DND-41 (cell line): ENCODE data around the gene MTARC1.

Source experiments
- ATAC-seq: fragments of 200-7000 bp; cut with Tn5 transposase; 3 replicates; pipeline ENCODE4 v1.9.1; 2021; ENCODE audit warnings: low read depth; ENCODE audit not compliant: insufficient read depth
- DNase-seq: peaks from one replicate; pipeline ENCODE4 v3.0.0-alpha.2; 2020
- H2AFZ ChIP-seq: 2 replicates; pipeline ENCODE4 v1.6.0; 2012; ENCODE audit warnings: low read depth, low read length
- H3K27ac ChIP-seq: 2 replicates; pipeline ENCODE4 v1.5.1; 2012; ENCODE audit warnings: low read length, inconsistent platforms
- H3K27me3 ChIP-seq: fragments of 200-600 bp; sonication (generic); 2 replicates; pipeline ENCODE4 v1.6.0; 2012; ENCODE audit warnings: low read length, mild to moderate bottlenecking, inconsistent platforms; ENCODE audit not compliant: insufficient read depth, poor library complexity
- H3K36me3 ChIP-seq: 2 replicates; pipeline ENCODE4 v1.5.1; 2012; ENCODE audit warnings: low read length, inconsistent platforms; ENCODE audit not compliant: insufficient read depth
- H3K4me1 ChIP-seq: 2 replicates; pipeline ENCODE4 v1.5.1; 2012; ENCODE audit warnings: mild to moderate bottlenecking, low read length; ENCODE audit not compliant: insufficient read depth
- H3K4me2 ChIP-seq: 2 replicates; pipeline ENCODE4 v1.6.0; 2012; ENCODE audit warnings: mild to moderate bottlenecking, moderate library complexity, low read length, inconsistent platforms; ENCODE audit not compliant: insufficient read depth
- H3K4me3 ChIP-seq, 2 experiments: fragments of 200-600 bp in 1 of 2; shearing (Covaris generic) in 1 of 2; 2 replicates each; pipeline ENCODE4 v1.5.1; 2012 to 2016; ENCODE audit warnings: inconsistent platforms in 2 of 2, low read length in 2 of 2, mild to moderate bottlenecking in 2 of 2, low read depth in 1 of 2, moderate library complexity in 1 of 2
- H3K79me2 ChIP-seq: 2 replicates; pipeline ENCODE4 v1.6.0; 2012; ENCODE audit warnings: low read length, inconsistent platforms; ENCODE audit not compliant: insufficient read depth
- H3K9ac ChIP-seq: 2 replicates; pipeline ENCODE4 v1.6.0; 2012; ENCODE audit warnings: low read depth, mild to moderate bottlenecking, inconsistent platforms, low read length, moderate library complexity
- H3K9me3 ChIP-seq: 2 replicates; pipeline ENCODE4 v1.5.1; 2012; ENCODE audit warnings: low read length, moderate library complexity, mild to moderate bottlenecking, inconsistent platforms; ENCODE audit not compliant: insufficient read depth, severe bottlenecking
- H4K20me1 ChIP-seq: 2 replicates; pipeline ENCODE4 v1.6.0; 2012; ENCODE audit warnings: low read length; ENCODE audit not compliant: insufficient read depth
- EZH2 ChIP-seq: IDR thresholded peaks from 3 replicates; pipeline ENCODE4 v1.6.1; 2012; ENCODE audit warnings: borderline replicate concordance, low read depth, mild to moderate bottlenecking, moderate library complexity, low read length, inconsistent platforms; ENCODE audit not compliant: severe bottlenecking
- TF ChIP-seq, protein P1 (sequence below): IDR thresholded peaks from 2 replicates; pipeline ENCODE4 v1.5.1; 2012; ENCODE audit warnings: borderline replicate concordance, low read length, moderate library complexity, mild to moderate bottlenecking; ENCODE audit not compliant: poor library complexity, severe bottlenecking; ENCODE audit errors: extremely low read depth

MTARC1 gene

DNA sequence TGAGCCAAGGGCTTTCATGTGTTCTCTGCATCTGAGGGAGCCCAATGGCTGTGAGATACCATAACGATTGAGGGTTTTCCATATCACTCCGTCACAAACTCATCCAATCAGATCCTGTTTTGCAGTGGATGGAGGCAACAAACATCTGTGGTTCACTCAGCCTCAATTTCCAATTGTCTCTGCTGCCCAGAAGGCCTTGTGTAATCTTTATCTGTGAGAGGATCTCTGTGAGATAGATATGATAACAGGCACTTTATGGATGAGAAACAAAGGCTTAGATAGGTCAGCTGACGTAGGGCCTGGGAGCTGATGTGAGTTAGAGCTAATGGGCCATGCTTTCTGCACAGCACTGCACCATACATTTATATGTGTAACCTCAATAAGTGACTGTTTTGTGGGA lies 3.3 kb upstream of the MTARC1 start:
- Histone ChIP-seq H3K36me3 (no peaks in the 10 kb centered on the region), H3K9ac (no peak overlapping the region), H3K9me3 (no peaks in the 10 kb centered on the region), H3K27me3 (no peaks in the 10 kb centered on the region), H3K4me2 (no peak overlapping the region), H2AFZ (no peak overlapping the region), H3K4me1 (no peaks in the 10 kb centered on the region), H4K20me1 (no peaks in the 10 kb centered on the region), H3K4me3 (no peak overlapping the region), H3K27ac (no peak overlapping the region), H3K79me2 (no peaks in the 10 kb centered on the region)
- TF ChIP-seq, protein P1, sequence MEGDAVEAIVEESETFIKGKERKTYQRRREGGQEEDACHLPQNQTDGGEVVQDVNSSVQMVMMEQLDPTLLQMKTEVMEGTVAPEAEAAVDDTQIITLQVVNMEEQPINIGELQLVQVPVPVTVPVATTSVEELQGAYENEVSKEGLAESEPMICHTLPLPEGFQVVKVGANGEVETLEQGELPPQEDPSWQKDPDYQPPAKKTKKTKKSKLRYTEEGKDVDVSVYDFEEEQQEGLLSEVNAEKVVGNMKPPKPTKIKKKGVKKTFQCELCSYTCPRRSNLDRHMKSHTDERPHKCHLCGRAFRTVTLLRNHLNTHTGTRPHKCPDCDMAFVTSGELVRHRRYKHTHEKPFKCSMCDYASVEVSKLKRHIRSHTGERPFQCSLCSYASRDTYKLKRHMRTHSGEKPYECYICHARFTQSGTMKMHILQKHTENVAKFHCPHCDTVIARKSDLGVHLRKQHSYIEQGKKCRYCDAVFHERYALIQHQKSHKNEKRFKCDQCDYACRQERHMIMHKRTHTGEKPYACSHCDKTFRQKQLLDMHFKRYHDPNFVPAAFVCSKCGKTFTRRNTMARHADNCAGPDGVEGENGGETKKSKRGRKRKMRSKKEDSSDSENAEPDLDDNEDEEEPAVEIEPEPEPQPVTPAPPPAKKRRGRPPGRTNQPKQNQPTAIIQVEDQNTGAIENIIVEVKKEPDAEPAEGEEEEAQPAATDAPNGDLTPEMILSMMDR = no peak
- no peak for TF ChIP-seq EZH2
- ATAC-seq (no peak), DNase-seq (no peak)

DNA sequence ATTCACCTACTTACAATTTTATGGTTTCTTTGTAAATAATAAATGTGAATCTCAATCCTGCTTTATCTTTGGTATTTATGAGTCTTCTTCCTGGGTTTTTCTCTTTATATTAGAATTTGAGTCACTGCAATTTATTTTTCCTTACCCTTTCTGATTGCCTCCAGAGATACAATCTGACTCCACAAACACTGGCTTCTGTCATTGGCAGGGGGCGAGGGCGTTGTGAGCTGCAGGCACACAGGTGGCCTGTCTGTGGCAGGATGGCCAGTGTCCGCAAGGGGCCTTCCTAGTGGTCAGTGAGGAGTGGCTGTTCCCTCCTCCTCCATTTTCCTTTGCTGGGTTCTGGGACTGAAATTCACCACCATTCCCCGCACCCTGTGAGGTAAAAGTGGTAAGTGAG lies 2.0 kb upstream of the MTARC1 start:
- ATAC-seq (no peak), DNase-seq (no peak)
- Histone ChIP-seq H3K9me3 (no peaks in the 10 kb centered on the region), H3K4me2 (no peak overlapping the region), H3K36me3 (no peaks in the 10 kb centered on the region), H3K4me3 (no peak overlapping the region), H3K79me2 (no peaks in the 10 kb centered on the region), H3K9ac (no peak overlapping the region), H3K27me3 (no peaks in the 10 kb centered on the region), H3K27ac (no peak overlapping the region), H3K4me1 (no peaks in the 10 kb centered on the region), H2AFZ (no peak overlapping the region), H4K20me1 (no peaks in the 10 kb centered on the region)
- TF ChIP-seq EZH2 = no peak
- TF ChIP-seq, protein P1 = no peak

DNA sequence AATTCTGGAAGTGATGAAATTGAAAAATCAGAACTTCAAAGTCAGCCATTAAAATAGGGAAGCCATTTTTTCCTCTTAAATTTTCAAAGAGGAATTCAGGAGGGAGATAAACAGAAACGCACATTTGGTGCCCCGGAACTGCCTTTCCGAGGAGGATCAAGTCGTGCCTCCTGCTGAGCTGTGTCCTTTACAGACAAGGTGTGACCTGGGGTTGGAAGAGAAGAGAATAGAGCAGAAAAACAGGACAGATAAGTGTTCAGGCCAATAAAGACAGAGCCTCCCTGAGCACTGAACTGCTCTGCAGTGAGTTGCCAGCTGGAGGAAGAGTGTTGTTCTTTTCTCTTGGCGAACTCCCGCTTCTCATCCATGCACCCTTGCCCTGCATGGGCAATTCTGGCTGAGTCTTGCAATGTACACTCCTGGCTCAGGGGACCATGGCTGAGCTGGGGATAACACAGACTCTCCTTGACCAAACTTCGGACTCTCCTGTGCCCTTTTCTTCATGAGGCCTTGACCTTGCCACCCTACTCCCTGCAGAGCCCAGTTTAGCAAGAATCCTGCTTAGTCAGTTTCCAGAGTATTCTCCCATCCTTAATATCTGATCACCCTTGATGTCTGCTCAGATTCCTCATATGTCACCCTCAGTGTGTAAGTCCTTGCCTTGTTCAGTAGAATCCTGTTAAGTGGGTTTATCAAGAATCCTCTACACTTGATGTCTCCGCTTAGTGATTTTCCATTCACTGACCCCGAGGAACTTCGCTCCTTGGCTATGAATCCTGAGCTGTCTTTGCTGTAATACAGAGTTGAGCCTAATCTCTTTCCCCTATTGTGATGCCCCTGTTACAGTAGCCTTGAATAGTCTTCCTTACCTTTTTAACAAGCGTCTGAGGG lies 1.3 kb upstream of the MTARC1 start:
- no peaks in the 10 kb centered on the region for H3K79me2 ChIP-seq
- DNase-seq (no peak), ATAC-seq (no peak)
- no peak overlapping the region for H3K27ac ChIP-seq
- H3K4me3 ChIP-seq = no peak overlapping the region
- TF ChIP-seq, protein P1 = no peak
- TF ChIP-seq EZH2 = no peak
- H3K27me3 ChIP-seq = no peaks in the 10 kb centered on the region
- H4K20me1 ChIP-seq = no peaks in the 10 kb centered on the region
- H2AFZ ChIP-seq = no peak overlapping the region
- H3K9ac ChIP-seq = no peak overlapping the region
- H3K4me2 ChIP-seq = no peak overlapping the region
- H3K9me3 ChIP-seq = no peaks in the 10 kb centered on the region
- H3K36me3 ChIP-seq = no peaks in the 10 kb centered on the region
- no peaks in the 10 kb centered on the region for H3K4me1 ChIP-seq

DNA sequence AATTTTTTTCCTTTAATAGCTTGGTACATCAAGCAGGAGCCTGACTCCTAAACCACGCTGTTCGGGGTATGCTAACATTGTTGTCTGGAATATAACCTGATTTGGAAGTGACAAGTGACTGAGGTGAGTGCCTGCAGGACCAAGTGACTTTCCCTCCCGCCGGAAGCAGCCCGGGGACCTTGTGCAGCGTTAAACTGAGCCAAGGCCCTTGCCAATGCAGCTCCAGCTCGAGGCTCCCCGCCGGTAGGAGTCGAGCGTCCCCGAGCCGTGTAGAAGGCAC lies 716 bp upstream of the MTARC1 start:
- Histone ChIP-seq H3K36me3 (no peaks in the 10 kb centered on the region), H3K27me3 (no peaks in the 10 kb centered on the region), H3K27ac (no peak overlapping the region), H3K4me3 (no peak overlapping the region), H4K20me1 (no peaks in the 10 kb centered on the region), H3K4me2 (no peak overlapping the region), H3K79me2 (no peaks in the 10 kb centered on the region), H3K9ac (no peak overlapping the region), H3K9me3 (no peaks in the 10 kb centered on the region), H2AFZ (no peak overlapping the region), H3K4me1 (no peaks in the 10 kb centered on the region)
- DNase-seq (no peak), ATAC-seq (no peak)
- TF ChIP-seq, protein P1 = no peak
- no peak for TF ChIP-seq EZH2
